ENCODE data around the gene AP2B1. TPM values are rescaled to one million over a fixed set of nuclear protein-coding genes. Genes with fewer than 3 reads are reported as not detected.
"Not testable (repeated sequence)": the region's sequence is repeated elsewhere in the genome, so short reads cannot be mapped to it uniquely, and the experiment has no call there.

The AP2B1 gene
- polyA plus RNA-seq, 1 donor, result 143 TPM

- no peak for DNase-seq
Observed at GRCh38 chr17:35568561-35568960, 18.6 kb upstream of the AP2B1 start.

- no peak for DNase-seq
Observed at GRCh38 chr17:35569405-35569804, 17.7 kb upstream of the AP2B1 start.

GRCh38 chr17:35575759-35576158 lies 11.4 kb upstream of the AP2B1 start:
- DNase-seq, result no peak

- no peak for DNase-seq
Observed at GRCh38 chr17:35577830-35578196, 9.3 kb upstream of the AP2B1 start.

GRCh38 chr17:35578197-35578928 lies 8.8 kb upstream of the AP2B1 start, which contains the start of gene PEX12:
Gene PEX12 (minus strand): TSS chr17:35578571. CDS start chr17:35578021, 550 bp downstream.
- DNase-seq, result peak; percentile 95

GRCh38 chr17:35578929-35579432 lies 8.1 kb upstream of the AP2B1 start:
- DNase-seq, result no peak

GRCh38 chr17:35584061-35584460 lies 3.1 kb upstream of the AP2B1 start:
- DNase-seq, result no peak

GRCh38 chr17:35586569-35587073 lies 501 bp upstream of the AP2B1 start:
- no peak for DNase-seq

GRCh38 chr17:35588196-35588920 lies 1.2 kb downstream of the AP2B1 start:
- DNase-seq, result no peak

GRCh38 chr17:35596072-35596471 lies 8.9 kb downstream of the AP2B1 start:
- DNase-seq, result no peak

GRCh38 chr17:35596530-35597233 lies 9.6 kb downstream of the AP2B1 start:
- no peak for DNase-seq

GRCh38 chr17:35597604-35598003 lies 10.5 kb downstream of the AP2B1 start:
- no peak for DNase-seq

GRCh38 chr17:35603674-35604073 lies 16.6 kb downstream of the AP2B1 start:
- no peak for DNase-seq

- DNase-seq, result no peak
Observed at GRCh38 chr17:35605678-35606077, 18.6 kb downstream of the AP2B1 start.

- no peak for DNase-seq
Observed at GRCh38 chr17:35607239-35607847, 20.2 kb downstream of the AP2B1 start.

GRCh38 chr17:35609831-35610230 lies 22.7 kb downstream of the AP2B1 start:
- DNase-seq, result no peak

- DNase-seq, result not testable (repeated sequence)
Observed at GRCh38 chr17:35610746-35611145, 23.6 kb downstream of the AP2B1 start.

GRCh38 chr17:35612924-35613521 lies 25.9 kb downstream of the AP2B1 start:
- peak; percentile 38 for DNase-seq

- DNase-seq, result no peak
Observed at GRCh38 chr17:35614810-35615209, 27.7 kb downstream of the AP2B1 start.

- no peak for DNase-seq
Observed at GRCh38 chr17:35616536-35616935, 29.4 kb downstream of the AP2B1 start.

- no peak for DNase-seq
Observed at GRCh38 chr17:35617505-35617904, 30.4 kb downstream of the AP2B1 start.

- no peak for DNase-seq
Observed at GRCh38 chr17:35618628-35619027, 31.5 kb downstream of the AP2B1 start.

All from left kidney (tissue), 2 donors.